ENCODE results near the gene NEURL1B.
"Not testable (repeated sequence)": the region's sequence is repeated elsewhere in the genome, so short reads cannot be mapped to it uniquely, and the experiment has no call there.

NEURL1B gene

GRCh38 chr5:172700365-172701290 lies 59.6 kb downstream of the NEURL1B start:
- no peak for DNase-seq

- no peak for DNase-seq
These were observed 60.2 kb downstream of the NEURL1B start for GRCh38 chr5:172701291-172701656.

GRCh38 chr5:172703952-172704351 lies 62.9 kb downstream of the NEURL1B start:
- no peak for DNase-seq

GRCh38 chr5:172705576-172706084 lies 64.6 kb downstream of the NEURL1B start:
- DNase-seq, result no peak

GRCh38 chr5:172706796-172707195 lies 65.7 kb downstream of the NEURL1B start:
- no peak for DNase-seq

GRCh38 chr5:172707285-172708182 lies 66.5 kb downstream of the NEURL1B start:
- no peak for DNase-seq

- DNase-seq, result no peak
These were observed 67.1 kb downstream of the NEURL1B start for GRCh38 chr5:172708183-172708505.

GRCh38 chr5:172710676-172711075 lies 69.6 kb downstream of the NEURL1B start:
- no peak for DNase-seq

GRCh38 chr5:172711321-172711861 lies 70.3 kb downstream of the NEURL1B start:
- DNase-seq, result not testable (repeated sequence)

GRCh38 chr5:172712610-172713009 lies 71.5 kb downstream of the NEURL1B start:
- DNase-seq, result no peak

GRCh38 chr5:172713113-172713808 lies 72.2 kb downstream of the NEURL1B start:
- peak; percentile 74 for DNase-seq

- no peak for DNase-seq
These were observed 72.9 kb downstream of the NEURL1B start for GRCh38 chr5:172713809-172714490.

GRCh38 chr5:172714491-172715420 lies 73.7 kb downstream of the NEURL1B start:
- DNase-seq, result peak; percentile 75

- no peak for DNase-seq
These were observed 74.3 kb downstream of the NEURL1B start for GRCh38 chr5:172715421-172715780.

GRCh38 chr5:172715931-172716682 lies 75.0 kb downstream of the NEURL1B start:
- DNase-seq, result no peak

GRCh38 chr5:172716796-172717313 lies 75.8 kb downstream of the NEURL1B start:
- peak; percentile 88 for DNase-seq

- no peak for DNase-seq
These were observed 76.6 kb downstream of the NEURL1B start for GRCh38 chr5:172717481-172718195.

GRCh38 chr5:172718527-172719114 lies 77.6 kb downstream of the NEURL1B start:
- no peak for DNase-seq

GRCh38 chr5:172719211-172719610 lies 78.1 kb downstream of the NEURL1B start:
- DNase-seq, result no peak

All from CD4-positive, alpha-beta T cell treated with Interleukin-12 subunit alpha and Interleukin-12 subunit beta, for 1 hour (primary cell).